ENCODE results near the gene SLC66A1. TPM values are rescaled to one million over a fixed set of nuclear protein-coding genes. Genes with fewer than 3 reads are reported as not detected.

SLC66A1 gene
- total RNA-seq, 1 experiment from 2014 or later: 17.5 TPM

GRCh38 chr1:19361611-19362147 lies 49.6 kb downstream of the SLC66A1 start:
- DNase-seq (ENCODE audit: low read depth): no peak

- DNase-seq (ENCODE audit: low read depth): no peak
Observed at GRCh38 chr1:19363536-19364152, 51.5 kb downstream of the SLC66A1 start.

- no peak for DNase-seq (ENCODE audit: low read depth)
Observed at GRCh38 chr1:19365721-19366120, 53.6 kb downstream of the SLC66A1 start.

- DNase-seq (ENCODE audit: low read depth): no peak
Observed at GRCh38 chr1:19366599-19367536, 54.7 kb downstream of the SLC66A1 start.

- no peak for DNase-seq (ENCODE audit: low read depth)
Observed at GRCh38 chr1:19367584-19368041, 55.5 kb downstream of the SLC66A1 start.

GRCh38 chr1:19368050-19368449 lies 55.9 kb downstream of the SLC66A1 start:
- no peak for DNase-seq (ENCODE audit: low read depth)

- no peak for DNase-seq (ENCODE audit: low read depth)
Observed at GRCh38 chr1:19368964-19369363, 56.8 kb downstream of the SLC66A1 start.

GRCh38 chr1:19369396-19370090 lies 57.4 kb downstream of the SLC66A1 start:
- no peak for DNase-seq (ENCODE audit: low read depth)

GRCh38 chr1:19370453-19371170 lies 58.5 kb downstream of the SLC66A1 start:
- DNase-seq (ENCODE audit: low read depth): no peak

- no peak for DNase-seq (ENCODE audit: low read depth)
Observed at GRCh38 chr1:19371226-19372135, 59.4 kb downstream of the SLC66A1 start.

GRCh38 chr1:19372136-19372514 lies 60.0 kb downstream of the SLC66A1 start:
- no peak for DNase-seq (ENCODE audit: low read depth)

- DNase-seq (ENCODE audit: low read depth): no peak
Observed at GRCh38 chr1:19372602-19373001, 60.5 kb downstream of the SLC66A1 start.

GRCh38 chr1:19373211-19374082 lies 61.3 kb downstream of the SLC66A1 start:
- no peak for DNase-seq (ENCODE audit: low read depth)

- no peak for DNase-seq (ENCODE audit: low read depth)
Observed at GRCh38 chr1:19374083-19374801, 62.1 kb downstream of the SLC66A1 start.

GRCh38 chr1:19374926-19375325 lies 62.8 kb downstream of the SLC66A1 start:
- DNase-seq (ENCODE audit: low read depth): no peak

- DNase-seq (ENCODE audit: low read depth): no peak
Observed at GRCh38 chr1:19375631-19376400, 63.7 kb downstream of the SLC66A1 start.

GRCh38 chr1:19376428-19377372 lies 64.6 kb downstream of the SLC66A1 start:
- no peak for DNase-seq (ENCODE audit: low read depth)
